Keratinocyte (primary cell): Measurements from ENCODE around the gene MXRA8. TPM values are rescaled to one million over a fixed set of nuclear protein-coding genes. Genes with fewer than 3 reads are reported as not detected.

Experiments
- DNase-seq: peaks from one replicate; pipeline ENCODE4 v3.0.0-alpha.2; 2011; ENCODE audit warnings: low read depth, missing footprints, low spot score
- FAIRE-seq: peaks from 2 replicates; lab custom pipeline; 2011; peaks lifted over from hg19 to GRCh38; lab: Jason Lieb, UNC
- H2AFZ ChIP-seq: 2 replicates; pipeline ENCODE4 v1.6.0; 2012; ENCODE audit warnings: low read length, control low read depth, inconsistent platforms; ENCODE audit not compliant: control insufficient read depth
- H3K27ac ChIP-seq: 2 replicates; pipeline ENCODE4 v1.5.1; 2011; ENCODE audit warnings: low read length; ENCODE audit not compliant: control insufficient read depth, insufficient read depth
- H3K27me3 ChIP-seq: 3 replicates; pipeline ENCODE4 v1.6.0; 2011; ENCODE audit warnings: low read length; ENCODE audit not compliant: control insufficient read depth, insufficient read depth; ENCODE audit errors: extremely low read depth
- H3K36me3 ChIP-seq, 2 experiments: 2 replicates in 1 of 2; 3 replicates in 1 of 2; pipeline ENCODE4 v1.5.1; 2011; ENCODE audit warnings: low read length in 2 of 2, mild to moderate bottlenecking in 1 of 2; ENCODE audit not compliant: control insufficient read depth in 2 of 2, insufficient read depth in 2 of 2; ENCODE audit errors: extremely low read depth in 1 of 2
- H3K4me1 ChIP-seq: 3 replicates; pipeline ENCODE4 v1.5.1; 2011; ENCODE audit warnings: low read length; ENCODE audit not compliant: control insufficient read depth, insufficient read depth; ENCODE audit errors: extremely low read depth
- H3K4me2 ChIP-seq: 3 replicates; pipeline ENCODE4 v1.6.0; 2011; ENCODE audit warnings: low read depth, low read length; ENCODE audit not compliant: control insufficient read depth, insufficient read depth; ENCODE audit errors: extremely low read depth
- H3K4me3 ChIP-seq, 3 experiments: fragments of 200-600 bp in 1 of 3; sonication (generic) in 1 of 3; 2 replicates in 2 of 3; 3 replicates in 1 of 3; pipeline ENCODE4 v1.5.1; 2011 to 2016; ENCODE audit warnings: low read length in 3 of 3, mild to moderate bottlenecking in 3 of 3, control low read depth in 2 of 3, inconsistent platforms in 1 of 3, low read depth in 1 of 3, mixed read lengths in 1 of 3, mixed run types in 1 of 3, moderate library complexity in 1 of 3; ENCODE audit not compliant: control insufficient read depth in 2 of 3, insufficient read depth in 2 of 3; ENCODE audit errors: extremely low read depth in 1 of 3
- H3K79me2 ChIP-seq: 2 replicates; pipeline ENCODE4 v1.6.0; 2012; ENCODE audit warnings: low read length; ENCODE audit not compliant: control insufficient read depth, insufficient read depth
- H3K9ac ChIP-seq: 3 replicates; pipeline ENCODE4 v1.6.0; 2011; ENCODE audit warnings: low read length; ENCODE audit not compliant: control insufficient read depth, insufficient read depth; ENCODE audit errors: extremely low read depth
- H3K9me1 ChIP-seq: 3 replicates; pipeline ENCODE4 v1.6.0; 2011; ENCODE audit warnings: low read length; ENCODE audit not compliant: control insufficient read depth, insufficient read depth; ENCODE audit errors: extremely low read depth
- H3K9me3 ChIP-seq: 2 replicates; pipeline ENCODE4 v1.5.1; 2012; ENCODE audit warnings: low read depth, low read length; ENCODE audit not compliant: control insufficient read depth
- H4K20me1 ChIP-seq: 3 replicates; pipeline ENCODE4 v1.6.0; 2011; ENCODE audit warnings: low read length; ENCODE audit not compliant: control insufficient read depth, insufficient read depth; ENCODE audit errors: extremely low read depth
- EZH2 ChIP-seq: IDR thresholded peaks from one replicate; pipeline ENCODE4 v1.6.1; 2012; ENCODE audit warnings: inconsistent platforms, mild to moderate bottlenecking, low read length, moderate library complexity
- dilution Hi-C: fragments of 300-500 bp; cut with MboI; formaldehyde crosslinking; loops from one replicate; pipeline ENCODE4 v1.7.0; 2020; ENCODE audit warnings: low sequenced_read_pairs; ENCODE audit not compliant: extremely low pct_ligation_motif_present
- polyA plus RNA-seq, 5 experiments: library from polyadenylated mRNA; depleted of rRNA in 3 of 5; stranded (reverse) in 3 of 5; stranded (forward) in 1 of 5; unstranded in 1 of 5; fragments of >200 nt; gene quantifications; 1 replicate in 1 of 5; 2 replicates in 3 of 5; 3 replicates in 1 of 5; pipeline versions ENCODE4 v1.2.1 to v1.2.3, GENCODE V29; 2011 to 2012; ENCODE audit warnings: missing spikeins in 2 of 5, low read depth in 1 of 5, low replicate concordance in 1 of 5
- TF ChIP-seq, protein P1 (sequence below), 3 experiments: IDR thresholded peaks in 1 of 3; conservative IDR thresholded peaks in 1 of 3; optimal IDR thresholded peaks in 1 of 3; 2 replicates in 2 of 3; 3 replicates in 1 of 3; pipeline versions ENCODE3 to v1.5.1; 2011; ENCODE audit warnings: low read length in 3 of 3, mild to moderate bottlenecking in 3 of 3, moderate library complexity in 2 of 3, control low read depth in 1 of 3, inconsistent platforms in 1 of 3; ENCODE audit not compliant: insufficient read depth in 2 of 3; ENCODE audit errors: extremely low read depth in 1 of 3

Gene MXRA8
- polyA plus RNA-seq, 1 donor (not counting 4 experiments of a cell fraction or from before 2014, with no cell fraction given), result not detected

DNA sequence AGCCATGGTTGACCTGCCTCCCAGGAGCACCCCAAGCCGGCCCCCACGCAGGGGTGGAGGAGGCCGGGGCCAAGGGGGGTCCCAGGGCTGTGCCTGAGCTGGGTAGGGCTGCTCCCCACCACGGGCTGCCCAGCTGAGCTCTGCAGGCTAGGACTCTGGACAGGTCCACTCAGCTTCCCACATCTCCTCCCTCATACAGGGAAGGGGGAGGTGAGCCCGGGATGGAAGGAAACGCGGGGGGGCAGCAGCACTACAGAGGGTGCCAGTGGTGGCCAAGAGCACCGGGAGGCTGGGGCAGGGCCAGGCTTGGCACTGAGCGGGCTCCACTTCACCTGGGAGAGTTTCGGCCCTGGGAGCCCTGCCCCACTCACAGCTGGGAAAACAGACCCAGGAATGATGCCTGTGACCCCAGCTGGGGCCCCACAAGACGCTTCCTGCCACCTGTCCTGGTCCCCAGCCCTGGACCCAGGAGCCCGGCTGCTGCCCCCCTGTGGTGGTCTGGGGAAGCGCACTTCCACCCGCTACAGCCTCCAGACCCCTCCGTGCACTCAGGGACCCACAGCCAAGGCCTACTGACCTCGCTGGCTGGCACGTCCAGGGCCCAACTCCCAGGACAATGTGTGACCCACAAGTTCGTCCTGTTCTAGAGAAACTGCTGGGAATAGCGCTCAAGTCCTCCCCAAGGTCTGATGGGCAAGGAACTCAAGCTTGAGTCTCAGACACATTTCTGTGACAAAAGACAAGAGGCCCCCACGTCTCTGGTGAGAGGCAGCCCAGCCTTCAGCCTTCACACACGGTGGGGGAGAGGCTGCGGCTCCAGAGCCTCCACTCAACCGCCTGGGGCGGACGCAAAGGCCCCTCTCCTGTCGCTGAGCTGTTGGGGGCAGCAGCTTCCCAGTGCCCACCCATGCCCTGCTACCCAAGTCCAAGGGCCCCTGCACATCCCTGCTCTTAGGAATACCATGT, 13.7 kb upstream of the MXRA8 start:
- dilution Hi-C loops, result no loop called here
- FAIRE-seq (no peak), DNase-seq (no peak)
- Histone ChIP-seq H4K20me1 (no peaks in the 10 kb centered on the region), H3K9ac (no peak overlapping the region), H3K9me3 (peaks cover 3% of the 10 kb centered on the region), H3K4me3 (no peak overlapping the region), H3K27ac (no peak overlapping the region), H2AFZ (no peak overlapping the region), H3K9me1 (no peaks in the 10 kb centered on the region), H3K79me2 (peaks cover 30% of the 10 kb centered on the region), H3K4me1 (peaks cover 12% of the 10 kb centered on the region), H3K27me3 (no peaks in the 10 kb centered on the region), H3K36me3 (peaks cover 3 to 8% of the 10 kb centered on the region in 2 experiments), H3K4me2 (no peak overlapping the region)
- TF ChIP-seq, protein P1, sequence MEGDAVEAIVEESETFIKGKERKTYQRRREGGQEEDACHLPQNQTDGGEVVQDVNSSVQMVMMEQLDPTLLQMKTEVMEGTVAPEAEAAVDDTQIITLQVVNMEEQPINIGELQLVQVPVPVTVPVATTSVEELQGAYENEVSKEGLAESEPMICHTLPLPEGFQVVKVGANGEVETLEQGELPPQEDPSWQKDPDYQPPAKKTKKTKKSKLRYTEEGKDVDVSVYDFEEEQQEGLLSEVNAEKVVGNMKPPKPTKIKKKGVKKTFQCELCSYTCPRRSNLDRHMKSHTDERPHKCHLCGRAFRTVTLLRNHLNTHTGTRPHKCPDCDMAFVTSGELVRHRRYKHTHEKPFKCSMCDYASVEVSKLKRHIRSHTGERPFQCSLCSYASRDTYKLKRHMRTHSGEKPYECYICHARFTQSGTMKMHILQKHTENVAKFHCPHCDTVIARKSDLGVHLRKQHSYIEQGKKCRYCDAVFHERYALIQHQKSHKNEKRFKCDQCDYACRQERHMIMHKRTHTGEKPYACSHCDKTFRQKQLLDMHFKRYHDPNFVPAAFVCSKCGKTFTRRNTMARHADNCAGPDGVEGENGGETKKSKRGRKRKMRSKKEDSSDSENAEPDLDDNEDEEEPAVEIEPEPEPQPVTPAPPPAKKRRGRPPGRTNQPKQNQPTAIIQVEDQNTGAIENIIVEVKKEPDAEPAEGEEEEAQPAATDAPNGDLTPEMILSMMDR (optimal IDR thresholded peaks at IDR 0.05 in 1 of 3, IDR thresholded peaks at IDR 0.05 in 1 of 3, conservative IDR thresholded peaks at IDR 0.05 in 1 of 3; ENCODE audit: extremely low read depth in 1 of 3, insufficient read depth in 2 of 3, low read length in 3 of 3), result peak; percentile 74 to 98 (median 76)
- no peak for TF ChIP-seq EZH2

DNA sequence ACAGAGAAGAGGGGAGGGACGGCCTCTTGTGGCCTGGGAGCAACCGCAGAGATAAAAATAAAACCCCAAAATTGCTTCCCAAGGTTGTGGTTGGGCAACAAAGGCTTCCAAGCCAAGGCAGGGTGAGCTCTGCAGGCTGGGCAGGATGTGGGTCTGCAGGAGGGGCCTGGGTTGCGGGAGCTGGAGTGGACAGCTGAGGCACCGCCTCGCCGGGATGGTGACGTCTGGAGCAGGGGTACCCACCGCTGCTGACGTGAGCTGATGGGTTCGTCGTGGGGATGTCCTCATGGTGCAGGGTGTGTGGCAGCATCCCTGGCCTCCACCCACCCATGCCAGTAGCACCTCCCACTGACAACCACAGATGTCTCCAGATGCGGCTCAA, 13.0 kb upstream of the MXRA8 start:
- no peak for FAIRE-seq
- no peak overlapping the region for H3K9ac ChIP-seq
- peaks cover 12% of the 10 kb centered on the region for H3K4me1 ChIP-seq
- H3K4me2 ChIP-seq, result no peak overlapping the region
- H3K9me3 ChIP-seq, result peaks cover 7% of the 10 kb centered on the region
- no peak overlapping the region for H3K4me3 ChIP-seq
- dilution Hi-C loops, result no loop called here
- no peak for TF ChIP-seq EZH2
- TF ChIP-seq, protein P1 (optimal IDR thresholded peaks at IDR 0.05 in 1 of 3, IDR thresholded peaks at IDR 0.05 in 1 of 3, conservative IDR thresholded peaks at IDR 0.05 in 1 of 3; ENCODE audit: extremely low read depth in 1 of 3, insufficient read depth in 2 of 3, low read length in 3 of 3), result no peak
- no peaks in the 10 kb centered on the region for H3K27me3 ChIP-seq
- H2AFZ ChIP-seq, result no peak overlapping the region
- no peaks in the 10 kb centered on the region for H4K20me1 ChIP-seq
- no peak overlapping the region for H3K27ac ChIP-seq
- peaks cover 30% of the 10 kb centered on the region for H3K79me2 ChIP-seq
- no peak for DNase-seq
- H3K36me3 ChIP-seq, result peaks cover 3 to 8% of the 10 kb centered on the region in 2 experiments
- no peaks in the 10 kb centered on the region for H3K9me1 ChIP-seq
